SU-DHL-6 (cell line): Measurements from ENCODE around the gene KCNS1.

ENCODE experiments used
- CTCF ChIP-seq: fragments of 200-600 bp; sonication (generic); IDR thresholded peaks from one replicate; pipeline ENCODE4 v1.5.1; 2017; ENCODE audit warnings: antibody characterized with exemption, mild to moderate bottlenecking, low read length, moderate library complexity; ENCODE audit not compliant: insufficient read depth, poor library complexity, severe bottlenecking
- EZH2phosphoT487 ChIP-seq: fragments of 200-600 bp; sonication (generic), shearing (Covaris generic); conservative IDR thresholded peaks from 2 replicates; pipeline ENCODE4 v1.6.1; 2018; ENCODE audit warnings: mild to moderate bottlenecking, antibody characterized with exemption, low read length, moderate library complexity, mixed read lengths

GRCh38 chr20:45085289-45085688 is 15.6 kb downstream of the KCNS1 start:
- TF ChIP-seq CTCF = no peak
- no peak for TF ChIP-seq EZH2phosphoT487
